HK-2 (cell line): ENCODE results near the gene ZBTB1.

ENCODE experiments used
- DNase-seq: peaks from one replicate; pipeline ENCODE4 v3.0.0-alpha.2; 2018; ENCODE audit not compliant: unreplicated experiment

The ZBTB1 gene

DNA sequence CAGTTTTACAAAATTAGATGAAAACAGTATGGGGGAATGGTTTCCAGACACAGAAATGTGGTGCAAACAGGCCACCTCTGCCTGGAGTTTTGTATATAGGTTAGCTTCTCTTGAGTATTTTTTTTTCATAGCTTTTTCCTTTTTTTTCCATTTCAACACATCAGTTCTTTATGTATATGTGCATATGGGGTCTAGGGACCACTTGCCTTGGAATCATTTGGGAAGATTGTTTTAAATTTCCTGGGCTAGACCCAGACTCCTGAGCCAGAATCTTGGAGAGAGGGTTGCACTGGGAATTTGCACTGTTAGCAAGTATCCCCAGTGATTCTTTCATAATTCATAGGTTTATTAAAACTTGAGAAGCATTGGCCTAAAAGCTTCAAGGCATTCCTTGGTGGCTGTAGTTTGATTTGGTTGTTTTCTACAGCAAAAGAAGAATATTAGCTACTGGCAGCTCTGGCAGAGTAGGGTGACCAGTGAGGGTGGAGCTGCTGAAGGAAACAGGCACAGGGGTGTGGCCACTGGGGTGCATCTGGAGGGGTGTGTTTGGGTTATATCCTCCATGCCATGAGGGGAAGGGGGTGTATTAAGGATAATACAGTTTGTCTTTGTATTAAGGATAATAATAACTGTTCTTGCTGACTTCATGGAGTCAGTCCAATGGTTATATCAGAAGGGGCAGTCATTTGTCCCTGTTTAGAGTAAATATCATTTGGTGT is 68.0 kb downstream of the ZBTB1 start:
- no peak for DNase-seq

DNA sequence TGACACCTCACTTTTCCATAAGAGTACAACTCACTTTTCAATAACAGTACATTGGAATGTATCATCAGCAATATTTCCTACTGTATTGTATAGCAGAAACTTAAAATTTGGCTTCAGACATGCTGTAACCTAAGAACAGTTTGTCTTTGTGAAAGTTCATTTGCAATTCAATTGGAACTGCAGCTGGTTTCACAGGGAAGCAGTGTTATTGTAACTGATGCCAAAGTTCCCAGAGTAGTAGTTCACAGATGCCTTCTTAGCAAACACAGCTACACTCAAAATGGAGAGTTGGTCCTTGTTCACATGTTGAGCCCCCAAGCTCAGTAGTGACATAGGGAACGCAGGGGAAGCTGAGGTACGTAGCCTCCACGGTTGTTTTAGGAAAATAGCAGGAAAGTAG is 68.5 kb downstream of the ZBTB1 start:
- no peak for DNase-seq
